ENCODE results near the gene PXDC1. TPM values are rescaled to one million over a fixed set of nuclear protein-coding genes. Genes with fewer than 3 reads are reported as not detected.
"Not testable (repeated sequence)": the region's sequence is repeated elsewhere in the genome, so short reads cannot be mapped to it uniquely, and the experiment has no call there.

PXDC1 gene
- total RNA-seq, 1 experiment from 2014 or later, result 30.8 TPM

DNA sequence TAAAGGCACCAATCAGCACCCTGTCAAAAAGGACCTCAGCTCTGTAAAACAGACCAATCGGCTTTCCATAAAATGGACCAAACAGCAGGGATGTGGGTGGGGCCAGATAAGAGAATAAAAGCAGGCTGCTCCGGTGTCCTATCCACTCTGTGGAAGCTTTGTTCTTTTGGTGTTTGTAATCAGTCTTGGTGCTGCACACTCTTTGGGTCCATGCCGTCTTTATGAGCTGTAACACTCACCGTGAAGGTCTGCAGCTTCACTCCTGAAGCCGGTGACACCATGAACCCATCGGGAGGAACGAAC is 7.3 kb upstream of the PXDC1 start:
- H3K4me1 ChIP-seq (replicated peaks; ENCODE audit: insufficient read depth), result no peaks in the 10 kb centered on the region
- POLR2A ChIA-PET (ENCODE audit: unreplicated experiment), result no interaction called here
- intact Hi-C loops (cut with micrococcal nuclease; ENCODE audit: unreplicated experiment), result no loop called here

GRCh38 chr6:3757998-3758841 is 6.7 kb upstream of the PXDC1 start:
- H3K4me3 ChIP-seq; H3K27me3 ChIP-seq (ENCODE audit: insufficient read depth, low read depth); CTCF ChIA-PET; intact Hi-C loops (cut with micrococcal nuclease; ENCODE audit: unreplicated experiment); H3K4me1 ChIP-seq (replicated peaks; ENCODE audit: insufficient read depth); H3K79me2 ChIP-seq (ENCODE audit: low read depth); DNase-seq; H3K9me3 ChIP-seq (ENCODE audit: insufficient read depth, low read depth); H3K9me2 ChIP-seq (ENCODE audit: insufficient read depth); H2AFZ ChIP-seq; H3K36me3 ChIP-seq (ENCODE audit: low read depth); H4K20me1 ChIP-seq (ENCODE audit: insufficient read depth); POLR2A ChIA-PET (ENCODE audit: unreplicated experiment); H3F3A ChIP-seq (ENCODE audit: insufficient read depth, low read depth); H3K4me2 ChIP-seq; H3K27ac ChIP-seq; BruUV-seq (replicated peaks): not testable (repeated sequence)

More for the DNA sequence above, 7.3 kb upstream of the PXDC1 start:
- Histone ChIP-seq H3K36me3 (ENCODE audit: low read depth) (no peaks in the 10 kb centered on the region), H3K4me2 (no peak overlapping the region), H3K79me2 (ENCODE audit: low read depth) (no peaks in the 10 kb centered on the region), H3K27me3 (ENCODE audit: insufficient read depth, low read depth) (no peaks in the 10 kb centered on the region), H4K20me1 (ENCODE audit: insufficient read depth) (no peaks in the 10 kb centered on the region), H3F3A (ENCODE audit: insufficient read depth, low read depth) (no peaks in the 10 kb centered on the region), H3K4me3 (no peak overlapping the region), H3K9me3 (ENCODE audit: insufficient read depth, low read depth) (no peaks in the 10 kb centered on the region), H3K27ac (no peak overlapping the region), H2AFZ (no peak overlapping the region), H3K9me2 (ENCODE audit: insufficient read depth) (no peaks in the 10 kb centered on the region)
- CTCF ChIA-PET, result no interaction called here
- TF ChIP-seq CTCF (conservative IDR thresholded peaks at IDR 0.05) (no peak), EZH2 (IDR thresholded peaks at IDR 0.05; ENCODE audit: low read depth) (no peak)
- DNase-seq, result no peak
- BruUV-seq (replicated peaks), result no TSS peak

DNA sequence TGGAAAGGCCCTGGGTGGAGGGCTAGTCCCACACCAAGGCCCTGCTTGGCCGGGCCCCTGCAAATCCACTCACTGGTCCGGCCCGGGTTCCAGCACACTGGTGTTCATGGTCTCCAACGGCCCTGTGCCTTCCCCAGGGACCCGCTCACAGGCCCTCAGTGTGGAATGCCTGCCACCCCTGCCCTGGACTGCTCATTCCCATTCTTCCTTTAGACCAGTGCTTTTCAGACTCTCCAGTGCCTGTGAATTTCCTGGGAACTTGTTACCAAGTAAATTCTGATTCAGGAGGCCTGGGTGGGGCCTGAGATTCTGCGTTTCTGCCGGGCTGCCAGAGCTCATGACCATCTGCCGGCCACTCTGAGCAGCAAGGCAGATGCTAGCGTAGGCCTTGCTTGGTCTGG is 5.7 kb upstream of the PXDC1 start:
- H3K27me3 ChIP-seq (ENCODE audit: insufficient read depth, low read depth), result no peaks in the 10 kb centered on the region
- no peaks in the 10 kb centered on the region for H4K20me1 ChIP-seq (ENCODE audit: insufficient read depth)
- H2AFZ ChIP-seq, result no peak overlapping the region
- no peak for DNase-seq
- no peaks in the 10 kb centered on the region for H3K36me3 ChIP-seq (ENCODE audit: low read depth)
- H3K27ac ChIP-seq, result no peak overlapping the region
- H3K9me3 ChIP-seq (ENCODE audit: insufficient read depth, low read depth), result no peaks in the 10 kb centered on the region
- intact Hi-C loops (cut with micrococcal nuclease; ENCODE audit: unreplicated experiment), result no loop called here
- no peaks in the 10 kb centered on the region for H3K4me1 ChIP-seq (replicated peaks; ENCODE audit: insufficient read depth)
- H3K9me2 ChIP-seq (ENCODE audit: insufficient read depth), result no peaks in the 10 kb centered on the region
- H3K79me2 ChIP-seq (ENCODE audit: low read depth), result no peaks in the 10 kb centered on the region
- no TSS peak for BruUV-seq (replicated peaks)
- H3F3A ChIP-seq (ENCODE audit: insufficient read depth, low read depth), result peaks cover 4% of the 10 kb centered on the region; the same call in 1 of the 2 replicates
- no peak overlapping the region for H3K4me3 ChIP-seq
- no peak overlapping the region for H3K4me2 ChIP-seq
- TF ChIP-seq CTCF (conservative IDR thresholded peaks at IDR 0.05) (no peak), EZH2 (IDR thresholded peaks at IDR 0.05; ENCODE audit: low read depth) (no peak)
- CTCF ChIA-PET, result no interaction called here
- POLR2A ChIA-PET (ENCODE audit: unreplicated experiment), result no interaction called here

GRCh38 chr6:3756546-3756945 is 5.0 kb upstream of the PXDC1 start:
- Histone ChIP-seq H3F3A (ENCODE audit: insufficient read depth, low read depth) (peaks cover 4% of the 10 kb centered on the region; the same call in 1 of the 2 replicates), H3K9me2 (ENCODE audit: insufficient read depth) (no peaks in the 10 kb centered on the region), H3K79me2 (ENCODE audit: low read depth) (no peaks in the 10 kb centered on the region), H3K4me3 (no peak overlapping the region), H2AFZ (no peak overlapping the region), H3K9me3 (ENCODE audit: insufficient read depth, low read depth) (no peaks in the 10 kb centered on the region), H3K27me3 (ENCODE audit: insufficient read depth, low read depth) (no peaks in the 10 kb centered on the region), H3K4me2 (no peak overlapping the region), H3K36me3 (ENCODE audit: low read depth) (no peaks in the 10 kb centered on the region), H4K20me1 (ENCODE audit: insufficient read depth) (no peaks in the 10 kb centered on the region), H3K27ac (no peak overlapping the region), H3K4me1 (replicated peaks; ENCODE audit: insufficient read depth) (no peaks in the 10 kb centered on the region)
- no peak for DNase-seq
- no TSS peak for BruUV-seq (replicated peaks)
- ChIA-PET POLR2A (ENCODE audit: unreplicated experiment) (interaction anchor here (0.5 to 1.0 kb wide), 3 partner anchors 31 to 89 kb away, joined by 3 to 7 read pairs (median 5); no protein-coding TSS in a partner anchor), CTCF (interaction anchor here (0.7 kb wide), 1 partner anchor 223 kb away, joined by 6 read pairs; no protein-coding TSS in a partner anchor)
- TF ChIP-seq EZH2 (IDR thresholded peaks at IDR 0.05; ENCODE audit: low read depth), result no peak
- no peak for TF ChIP-seq CTCF (conservative IDR thresholded peaks at IDR 0.05)
- intact Hi-C loops (cut with micrococcal nuclease; ENCODE audit: unreplicated experiment), result no loop called here
